Measurements from ENCODE around the gene ACVR1.

The ACVR1 gene

DNA sequence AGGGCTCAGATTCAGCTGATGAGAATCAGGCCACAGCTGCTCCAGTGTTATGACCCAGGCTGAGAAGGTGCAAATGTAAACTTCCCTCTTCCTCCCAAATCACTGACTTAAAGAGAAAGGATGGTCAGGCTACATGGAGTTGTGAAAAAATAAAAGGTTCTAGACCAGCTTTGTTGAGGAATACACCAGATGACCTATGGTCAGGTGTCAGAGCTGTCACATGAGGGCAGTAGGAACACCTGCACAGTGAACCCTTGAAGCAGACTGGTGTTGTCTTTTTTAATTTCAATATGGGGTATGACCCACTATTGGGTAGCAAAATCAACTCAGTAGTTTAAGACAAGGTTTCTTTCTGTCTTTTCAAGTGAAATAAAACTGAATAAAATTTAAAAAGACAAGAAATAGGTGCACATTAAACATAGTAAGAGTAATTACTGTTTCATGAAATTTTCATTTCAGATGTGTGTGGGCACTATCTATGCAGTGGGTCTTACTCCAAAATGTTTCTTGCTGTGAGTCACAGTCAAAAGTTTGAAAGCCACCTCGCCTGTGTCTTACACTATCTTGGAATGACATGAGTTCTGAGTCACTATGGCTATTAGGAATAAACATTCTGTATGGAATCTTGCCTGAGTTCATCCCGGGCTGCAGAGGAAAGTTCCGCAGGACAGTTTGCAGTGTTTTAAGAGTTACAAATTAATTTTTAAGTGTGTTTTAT, 83.6 kb downstream of the ACVR1 start:
- no peak for DNase-seq (ENCODE audit: low read depth in 2 of 2)

DNA sequence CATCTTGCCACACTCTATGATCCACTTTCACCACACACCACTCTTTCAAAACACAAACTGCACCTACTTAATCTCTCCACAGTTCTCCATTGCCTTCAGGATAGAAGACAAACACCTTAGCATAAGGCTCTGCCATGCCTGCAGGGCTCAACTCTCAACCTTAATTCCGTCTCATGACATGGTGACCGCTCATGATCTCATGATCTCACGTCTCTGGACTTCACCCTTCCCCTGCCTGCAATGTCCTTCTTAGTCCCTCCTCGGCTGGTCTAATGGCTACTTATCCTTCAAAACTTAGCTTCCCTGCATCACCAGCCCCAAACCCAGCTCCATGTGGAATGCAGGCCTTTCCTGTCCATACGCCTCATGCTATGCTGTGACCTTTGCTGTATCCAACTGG, 85.3 kb downstream of the ACVR1 start:
- no peak for DNase-seq (ENCODE audit: low read depth in 2 of 2)

DNA sequence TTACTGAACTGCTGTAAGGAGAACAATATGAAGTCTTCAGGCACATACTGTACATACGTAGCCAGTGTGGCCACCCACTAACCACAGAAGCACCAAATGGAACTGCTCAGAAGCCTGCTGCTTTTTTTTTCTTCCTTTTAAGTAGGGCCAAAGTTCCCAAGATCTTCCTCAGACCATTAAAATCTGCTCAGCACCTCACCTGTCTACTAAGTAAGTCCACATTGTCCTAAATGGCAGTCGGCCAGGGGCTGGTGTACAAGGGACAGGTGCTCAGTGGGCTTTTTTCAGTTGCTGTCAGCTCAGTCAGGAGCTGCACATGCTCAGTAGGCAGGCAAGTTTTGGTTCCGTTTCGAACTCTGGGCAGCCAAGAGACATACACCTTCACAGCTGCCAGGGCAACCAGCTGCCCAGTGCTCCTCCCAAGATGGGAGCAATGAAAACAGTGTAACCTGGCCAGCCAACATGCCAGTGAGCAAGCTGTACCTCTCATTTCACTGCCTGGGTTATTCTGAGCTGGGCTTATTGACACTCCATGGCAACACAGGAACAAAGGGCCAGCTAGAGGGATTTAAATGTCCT, 86.1 kb downstream of the ACVR1 start:
- DNase-seq (ENCODE audit: low read depth in 2 of 2), result no peak

DNA sequence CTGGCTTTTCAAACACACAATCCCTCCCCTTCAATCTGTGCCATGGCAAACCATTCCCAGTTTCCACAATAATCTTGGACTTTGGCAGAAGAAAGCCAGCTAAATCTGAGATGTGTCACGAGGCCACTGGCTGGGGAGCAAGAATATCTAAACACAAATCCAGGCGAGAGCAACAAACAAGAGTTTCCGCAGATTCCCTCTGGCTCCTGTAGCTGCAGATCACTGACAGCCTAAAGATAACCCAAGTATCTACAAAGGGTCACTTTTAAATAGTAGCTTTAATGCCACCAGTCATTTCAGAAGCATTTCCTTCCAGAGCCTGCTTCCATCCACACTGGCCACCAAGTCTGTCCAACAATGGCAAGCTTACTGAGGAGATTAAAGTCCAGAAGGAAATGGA, 86.9 kb downstream of the ACVR1 start:
- no peak for DNase-seq (ENCODE audit: low read depth in 2 of 2)

DNA sequence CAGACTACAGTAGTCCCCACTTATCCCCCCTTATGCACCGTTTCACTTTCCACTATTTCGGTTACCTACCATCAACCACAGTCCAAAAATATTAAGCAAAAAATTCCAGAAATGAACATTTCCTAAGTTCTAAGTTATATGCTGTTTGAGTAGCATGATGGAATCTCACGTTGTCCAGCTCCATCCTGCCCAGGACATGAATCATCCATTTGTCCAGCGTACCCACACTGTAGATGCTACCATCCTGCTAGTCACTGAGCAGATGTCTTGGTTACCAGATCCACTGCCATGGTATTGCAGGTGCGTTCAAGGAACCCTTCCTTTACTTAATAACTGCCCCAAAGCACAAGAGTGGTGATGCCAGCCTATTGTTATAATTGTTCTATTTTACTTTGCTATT, 87.9 kb downstream of the ACVR1 start:
- DNase-seq (ENCODE audit: low read depth in 2 of 2), result no peak

DNA sequence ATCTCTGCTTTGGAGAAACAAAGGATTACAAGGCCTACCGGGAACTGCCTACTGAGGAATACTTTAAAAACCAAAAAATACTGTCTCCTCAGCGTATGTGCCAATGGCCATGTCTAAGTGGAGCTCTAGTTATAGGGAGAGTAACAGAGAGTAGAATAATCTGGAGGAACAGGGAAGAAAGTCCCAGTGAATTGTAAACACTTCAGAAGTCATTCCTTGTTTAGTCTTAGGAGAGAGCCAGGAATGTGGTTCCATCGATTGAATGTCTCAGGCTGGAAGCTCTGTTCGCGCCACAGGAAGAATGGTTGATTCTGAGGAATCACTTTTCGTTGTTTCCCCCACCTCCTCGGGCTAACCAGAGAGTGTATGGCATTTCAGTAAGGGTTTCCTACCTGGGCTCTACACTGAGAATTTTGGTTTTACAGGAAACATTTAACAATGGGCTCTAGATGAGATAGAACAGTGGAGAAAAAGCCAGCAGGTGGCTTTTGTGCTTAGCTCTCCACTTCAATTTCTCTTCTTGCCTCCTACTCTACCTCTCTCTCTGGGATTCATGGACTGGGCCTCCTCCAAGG, 88.7 kb downstream of the ACVR1 start:
- DNase-seq (ENCODE audit: low read depth in 2 of 2), result no peak

DNA sequence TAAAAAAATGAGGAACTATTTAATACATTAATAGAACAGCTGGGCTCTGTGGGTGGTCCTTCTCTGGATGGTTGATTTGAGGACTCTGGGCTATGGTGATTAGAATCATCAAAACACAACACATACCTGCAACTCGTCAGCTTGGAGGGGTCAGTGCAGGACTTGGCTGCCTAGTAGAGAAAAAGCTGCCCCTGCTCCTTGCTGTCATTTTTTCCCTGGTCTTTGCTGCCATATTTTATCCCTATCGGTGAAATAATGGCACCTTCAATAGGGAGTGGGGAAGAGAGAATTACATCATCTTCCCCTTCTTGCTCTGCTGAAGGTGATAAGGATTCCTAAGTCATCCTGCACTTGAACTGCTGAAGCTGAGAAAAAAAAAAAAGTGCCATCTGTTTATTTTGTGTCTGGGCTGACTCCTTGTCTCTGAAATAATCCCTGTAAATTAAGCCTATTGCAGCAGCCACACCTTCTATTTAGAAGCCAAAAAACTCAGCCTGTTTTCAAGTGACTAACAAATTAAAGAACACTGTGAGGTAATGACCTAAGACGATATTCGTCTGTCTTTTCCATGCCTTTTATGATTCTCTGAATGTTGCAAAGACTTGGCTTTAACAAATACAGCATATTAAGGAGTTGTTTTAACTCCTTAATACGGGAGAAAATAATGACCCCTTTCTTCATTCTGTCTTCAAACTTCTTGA, 89.3 kb downstream of the ACVR1 start:
- no peak for DNase-seq (ENCODE audit: low read depth in 2 of 2)

DNA sequence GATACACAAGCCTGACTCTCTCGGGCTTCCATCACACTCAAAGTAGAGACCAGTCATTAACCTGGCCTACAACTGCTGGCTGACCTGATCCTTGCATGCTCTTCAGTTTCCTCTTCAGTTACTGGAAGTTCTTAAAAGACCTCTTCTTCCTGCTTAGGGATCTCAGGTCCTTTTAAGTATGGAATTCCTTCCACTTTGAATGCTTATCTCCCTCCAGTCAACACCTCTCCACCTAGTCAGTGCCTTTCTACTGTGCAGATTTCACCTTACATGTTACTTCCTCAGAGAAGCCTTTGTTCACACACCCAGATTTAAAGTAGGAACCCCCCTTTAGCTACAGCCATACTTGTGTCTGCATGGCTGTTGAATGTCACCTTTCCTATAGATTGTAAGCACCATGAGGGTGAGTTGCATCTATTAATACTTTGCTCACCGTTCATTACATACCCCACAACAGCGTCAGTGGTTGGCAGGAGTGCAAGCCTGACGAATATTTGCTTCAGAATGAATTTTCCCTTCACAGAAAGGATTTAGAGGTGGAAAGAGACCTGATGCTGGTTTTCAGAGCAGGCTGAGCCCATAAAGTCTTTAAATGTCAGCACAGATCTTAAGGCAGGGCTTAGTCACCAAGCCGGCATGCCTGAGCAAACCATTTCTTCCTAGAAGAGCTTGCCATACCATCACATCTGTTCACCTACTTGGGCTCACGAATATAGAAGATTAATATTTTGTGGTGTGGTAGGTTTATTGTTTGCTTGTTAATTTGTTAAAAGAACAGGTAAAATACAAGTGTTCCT, 90.1 kb downstream of the ACVR1 start:
- no peak for DNase-seq (ENCODE audit: low read depth in 2 of 2)

DNA sequence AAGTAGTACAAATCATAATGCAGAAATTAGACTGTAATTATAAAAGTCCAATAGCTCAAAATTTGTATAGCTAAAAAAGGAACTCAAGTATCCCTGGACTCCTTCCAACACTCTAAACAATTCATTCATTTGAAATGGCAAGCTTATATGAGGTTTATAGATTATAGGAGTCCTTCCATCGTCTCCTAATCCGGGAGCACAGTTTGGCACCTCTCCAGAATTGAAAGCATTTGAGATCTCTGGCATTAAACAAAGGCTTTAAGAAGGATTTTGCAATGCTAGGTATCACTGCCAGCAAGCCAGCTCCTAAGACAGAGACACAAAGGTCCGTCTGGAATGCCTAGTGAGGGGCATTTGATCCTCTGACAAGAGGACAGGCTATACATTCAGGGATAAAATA, 90.9 kb downstream of the ACVR1 start:
- no peak for DNase-seq (ENCODE audit: low read depth in 2 of 2)

DNA sequence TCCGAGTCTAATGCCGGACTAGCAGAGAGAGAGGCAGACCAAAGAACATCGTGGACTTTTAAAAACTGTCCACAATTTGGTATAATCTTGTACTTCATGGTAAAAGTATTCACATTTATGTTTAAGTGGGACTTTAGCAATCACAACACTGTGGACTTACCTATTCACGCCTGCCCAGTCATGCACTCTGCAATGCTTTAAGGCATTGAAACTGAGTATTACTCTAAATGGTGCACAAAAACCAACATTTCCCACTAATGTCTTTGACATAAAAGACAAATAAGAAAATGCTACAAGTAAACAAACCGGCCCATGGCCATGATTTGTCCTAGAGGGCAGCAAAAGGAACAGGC, 91.3 kb downstream of the ACVR1 start:
- DNase-seq (ENCODE audit: low read depth in 2 of 2), result no peak

DNA sequence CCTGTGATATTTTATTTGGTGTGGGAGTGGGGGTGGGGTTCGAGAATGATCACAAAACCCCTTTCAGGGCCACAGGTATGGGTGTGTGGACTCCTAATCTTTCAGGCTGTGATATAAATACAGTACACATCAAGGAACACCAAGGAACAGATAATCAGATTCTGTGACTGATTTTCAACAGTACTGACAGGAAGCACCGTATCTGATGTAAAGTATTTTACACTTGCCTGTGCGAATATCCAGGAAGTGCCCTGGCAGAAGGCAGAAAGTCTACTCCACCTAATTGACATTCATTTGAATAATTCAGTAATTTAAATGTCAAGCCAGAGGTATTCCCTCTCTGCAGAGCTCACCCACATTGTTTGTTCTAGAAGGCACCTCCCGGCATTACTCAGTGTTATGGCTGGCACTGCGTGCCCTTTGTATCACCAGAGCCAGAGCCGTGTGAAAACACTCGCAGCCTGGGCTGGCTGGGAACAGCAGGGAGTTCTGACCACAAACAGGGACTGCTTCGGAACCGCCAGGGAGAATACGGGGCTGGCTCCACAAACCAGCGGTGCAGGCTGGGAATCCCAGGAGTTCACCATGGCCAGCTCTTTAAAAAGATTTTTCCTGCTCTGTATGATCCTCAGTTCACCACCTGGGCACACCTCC, 91.8 kb downstream of the ACVR1 start:
- DNase-seq (ENCODE audit: low read depth in 2 of 2), result no peak

DNA sequence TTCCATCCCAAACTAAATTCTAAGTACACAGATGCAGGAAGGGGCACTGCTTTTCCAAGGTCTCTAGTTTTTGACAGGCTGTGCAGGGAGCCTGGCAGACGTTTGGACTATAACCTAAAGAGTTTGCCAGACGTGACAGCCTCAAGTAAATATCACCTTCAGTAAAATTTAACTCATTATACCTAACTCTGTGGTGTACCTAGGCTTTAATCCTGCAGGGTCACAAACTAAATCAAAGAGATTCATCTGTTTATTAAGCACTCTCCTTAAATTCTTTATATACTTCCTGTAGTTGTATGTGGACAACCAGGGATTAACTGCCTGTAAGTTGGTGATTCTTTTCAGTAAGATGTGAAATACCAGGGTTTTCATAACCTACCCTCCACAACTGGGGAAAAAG, 92.9 kb downstream of the ACVR1 start:
- DNase-seq (ENCODE audit: low read depth in 2 of 2), result no peak

DNA sequence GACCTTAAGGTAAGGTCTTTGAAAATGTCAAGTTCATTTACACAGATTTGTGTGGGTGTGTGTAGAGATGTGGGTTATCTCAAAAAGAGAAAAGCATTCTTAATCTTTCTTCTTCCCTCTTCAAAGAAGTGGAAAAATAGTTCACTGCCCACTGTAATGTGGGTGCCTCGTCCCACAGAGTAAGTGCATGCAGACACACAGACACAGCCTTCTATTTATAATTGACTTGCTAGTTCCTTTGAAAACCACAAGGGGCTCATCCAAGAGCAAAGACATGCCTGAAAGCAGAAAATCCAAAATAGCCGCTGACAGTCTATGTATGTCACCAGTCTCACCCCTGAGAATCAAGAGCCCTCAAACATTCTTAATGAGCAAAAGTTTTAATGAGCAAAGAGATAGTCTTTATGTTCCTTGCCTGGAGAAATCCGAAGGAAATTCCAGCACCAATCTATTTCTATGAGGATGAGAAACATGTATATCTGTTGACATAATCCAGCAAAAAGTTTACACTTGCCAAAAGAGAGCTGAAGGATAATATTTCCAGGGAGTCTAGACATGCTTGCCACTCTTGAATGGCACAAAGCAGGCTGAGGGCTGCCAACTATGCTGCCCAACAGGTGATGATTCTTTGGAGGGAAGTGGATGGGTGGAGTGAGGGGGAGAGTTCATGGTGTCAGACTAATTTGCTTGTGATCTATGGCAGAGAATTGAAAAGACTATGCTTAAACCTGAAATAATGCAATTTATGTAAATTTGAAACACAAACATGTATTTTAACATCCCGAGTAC, 93.9 kb downstream of the ACVR1 start:
- no peak for DNase-seq (ENCODE audit: low read depth in 2 of 2)

DNA sequence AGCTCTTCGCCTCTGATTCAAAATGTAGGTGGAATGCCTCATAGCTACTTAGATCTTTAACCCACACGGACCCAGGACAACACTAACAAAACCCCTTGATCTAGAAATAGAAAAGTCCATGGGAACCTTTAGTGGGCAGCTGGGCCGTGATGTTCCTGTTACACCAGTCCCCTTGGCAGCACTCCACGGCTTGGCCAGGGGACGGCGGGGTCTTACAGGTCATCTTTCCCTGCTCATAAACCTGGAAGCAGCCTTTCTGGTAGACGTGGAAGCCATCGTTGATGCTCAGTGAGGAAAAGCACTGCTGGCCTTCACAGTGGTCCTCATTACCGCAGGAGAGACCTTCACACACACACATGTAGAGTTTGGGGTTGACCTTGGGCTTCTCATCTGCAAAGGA, 95.9 kb downstream of the ACVR1 start:
- no peak for DNase-seq (ENCODE audit: low read depth in 2 of 2)

DNA sequence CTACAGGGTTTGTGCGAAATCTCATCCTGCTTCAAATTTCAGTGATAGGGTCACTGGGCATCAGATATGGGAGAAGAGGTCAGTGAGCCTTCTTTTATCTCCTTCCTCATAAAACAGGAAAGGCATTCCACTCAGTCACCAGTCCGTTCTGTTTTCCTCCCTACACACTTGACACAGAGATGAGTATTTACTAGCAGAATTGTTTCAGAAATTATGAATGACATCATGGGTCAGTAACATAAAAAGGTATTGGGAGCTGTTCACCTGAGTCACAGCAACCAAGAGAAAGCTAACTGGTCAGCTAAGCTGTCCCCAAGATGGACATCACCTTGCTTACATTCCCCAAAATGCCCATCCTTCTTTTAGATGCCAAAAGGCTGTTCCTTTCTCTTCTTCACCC, 96.3 kb downstream of the ACVR1 start:
- no peak for DNase-seq (ENCODE audit: low read depth in 2 of 2)

DNA sequence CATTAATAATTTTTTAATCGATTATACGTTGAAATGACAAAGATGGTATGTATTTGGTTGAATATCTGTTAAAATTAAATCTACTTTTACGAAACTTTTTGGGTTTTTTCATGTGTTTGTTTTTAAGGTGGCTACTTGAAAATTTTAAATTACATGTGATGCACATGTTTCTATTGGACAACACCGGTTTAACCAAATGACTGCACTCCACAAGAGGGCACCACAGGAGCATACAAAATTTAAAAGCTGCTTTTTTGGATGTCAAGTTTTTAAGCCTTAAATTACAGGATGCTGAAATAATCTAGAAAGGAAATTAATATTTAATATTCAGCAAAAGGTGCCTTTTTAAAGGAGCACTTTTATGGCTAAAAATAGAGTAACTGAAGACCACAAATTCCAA, 98.7 kb downstream of the ACVR1 start:
- peak in 1 of 2 donors; percentile 18 for DNase-seq (ENCODE audit: low read depth in 2 of 2)

DNA sequence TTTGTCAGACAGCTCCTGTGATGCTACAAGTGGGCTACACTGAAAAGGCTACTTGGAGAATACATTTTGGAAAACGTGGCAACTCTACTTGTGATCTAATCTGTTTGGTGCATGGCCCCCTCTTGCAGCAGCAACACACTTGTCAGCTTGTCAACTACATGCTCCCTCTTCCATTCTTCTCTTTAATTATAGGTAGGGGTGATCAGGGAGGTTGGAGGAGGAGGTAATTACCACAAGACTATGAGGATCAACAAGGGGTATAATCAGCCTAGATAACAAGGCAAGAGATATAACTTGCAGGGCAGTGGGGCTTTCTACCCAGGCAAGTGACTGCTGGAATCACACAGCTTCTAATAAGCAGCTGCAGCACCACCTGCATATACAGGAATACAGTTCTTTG, 104.9 kb downstream of the ACVR1 start:
- DNase-seq (ENCODE audit: low read depth in 2 of 2), result no peak

DNA sequence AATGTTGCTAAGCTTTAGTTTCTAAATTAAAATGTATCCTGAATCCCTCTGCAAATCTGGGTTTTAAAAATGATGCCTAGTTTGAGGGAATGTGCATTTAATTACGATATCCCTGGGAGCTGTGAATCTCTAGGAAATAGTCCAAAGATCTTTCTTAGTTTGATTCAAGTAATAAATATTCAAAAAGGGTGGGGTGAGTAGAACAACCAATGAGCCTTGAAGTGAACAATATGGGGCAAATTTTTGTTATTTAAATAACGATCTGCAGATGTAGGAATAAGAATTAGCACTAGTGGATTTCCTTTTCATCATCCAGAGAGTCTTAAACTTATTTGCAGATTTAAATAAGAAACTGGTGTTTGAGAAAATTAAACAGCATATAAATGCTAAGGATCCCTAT, 106.3 kb downstream of the ACVR1 start:
- no peak for DNase-seq (ENCODE audit: low read depth in 2 of 2)

DNA sequence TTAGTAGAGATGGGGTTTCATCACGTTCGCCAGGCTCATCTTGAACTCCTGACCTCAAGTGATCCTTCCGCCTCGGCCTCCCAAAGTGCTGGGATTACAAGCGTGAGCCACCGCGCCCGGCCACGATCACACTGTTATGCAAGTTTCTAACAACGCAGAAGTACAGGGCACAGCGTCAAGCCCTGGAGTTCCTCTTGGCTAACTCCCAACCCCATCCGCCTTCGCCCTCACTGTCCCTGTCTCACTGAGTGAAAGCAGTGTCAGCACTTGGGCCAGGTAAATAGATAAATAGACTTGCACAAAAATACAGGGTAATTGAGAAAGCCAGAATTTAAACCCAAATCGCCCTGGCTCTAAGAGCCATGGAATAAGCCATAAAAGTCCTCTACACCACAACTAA, 111.7 kb downstream of the ACVR1 start:
- DNase-seq (ENCODE audit: low read depth in 2 of 2), result no peak

DNA sequence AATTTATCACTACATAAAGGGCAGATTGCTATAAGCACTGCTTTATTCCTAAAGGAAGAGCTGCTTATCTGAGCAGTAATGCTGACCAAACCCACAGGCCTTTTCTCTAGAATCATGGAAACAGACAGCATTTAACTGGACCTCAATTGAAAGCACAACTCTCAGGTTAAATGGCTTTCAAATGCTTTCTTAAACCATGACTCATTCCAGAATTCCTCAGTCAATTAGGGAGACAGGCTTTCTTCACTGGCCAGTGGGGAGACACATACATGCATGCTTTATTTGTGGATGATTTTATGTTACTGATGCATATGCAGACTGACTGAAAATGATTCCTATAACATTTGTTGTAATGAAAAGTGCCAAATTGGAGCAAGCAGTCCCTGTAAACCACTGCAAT, 114.6 kb downstream of the ACVR1 start:
- DNase-seq (ENCODE audit: low read depth in 2 of 2), result no peak

DNA sequence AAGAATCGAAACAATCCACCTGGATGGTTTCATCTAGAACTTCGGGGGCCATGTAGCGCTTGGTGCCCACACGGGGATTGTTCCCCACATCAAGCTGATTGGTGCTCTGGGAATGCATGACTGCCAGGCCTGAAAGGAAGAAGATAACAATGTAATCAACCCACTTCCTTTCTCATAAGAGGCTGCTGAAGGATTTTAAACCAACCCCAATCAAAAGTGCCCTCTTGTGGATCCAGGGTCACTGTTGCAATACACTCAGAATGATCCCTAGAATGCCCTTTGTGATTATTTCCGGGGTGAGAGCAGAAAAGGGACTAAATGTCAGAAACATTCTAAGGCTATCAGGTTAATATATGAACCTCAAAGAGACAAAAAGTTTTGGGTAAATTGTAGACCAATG, 115.2 kb downstream of the ACVR1 start:
- DNase-seq (ENCODE audit: low read depth in 2 of 2), result no peak
